Thymus (tissue), 11 donors: ENCODE measurements around the gene AHR. TPM values are rescaled to one million over a fixed set of nuclear protein-coding genes. Genes with fewer than 3 reads are reported as not detected.

Experiments
- DNase-seq, 9 donors: peaks; one replicate each; pipeline ENCODE4 v3.0.0-alpha.2; 2013; ENCODE audit warnings: low spot score in 9 of 9, low read depth in 6 of 9, missing footprints in 1 of 9
- H3K27ac ChIP-seq, 2 donors: one replicate each; pipeline ENCODE4 v1.5.1; 2013; ENCODE audit warnings: control low read depth in 1 of 2, low read depth in 1 of 2, low read length in 1 of 2, mild to moderate bottlenecking in 1 of 2, moderate library complexity in 1 of 2
- H3K27me3 ChIP-seq, 2 donors: one replicate each; pipeline ENCODE4 v1.5.1; 2013; ENCODE audit warnings: low read length in 1 of 2; ENCODE audit not compliant: control insufficient read depth in 2 of 2, insufficient read depth in 1 of 2
- H3K36me3 ChIP-seq, 2 donors: one replicate each; pipeline ENCODE4 v1.5.1; 2013; ENCODE audit warnings: low read length in 1 of 2, mild to moderate bottlenecking in 1 of 2, moderate library complexity in 1 of 2; ENCODE audit not compliant: control insufficient read depth in 2 of 2, insufficient read depth in 2 of 2
- H3K4me1 ChIP-seq, 2 donors: one replicate each; pipeline ENCODE4 v1.5.1; 2013; ENCODE audit warnings: low read length in 2 of 2; ENCODE audit not compliant: control insufficient read depth in 2 of 2, insufficient read depth in 2 of 2
- H3K4me3 ChIP-seq, 2 donors: one replicate each; pipeline ENCODE4 v1.5.1; 2013; ENCODE audit warnings: low read length in 2 of 2, control low read depth in 1 of 2, mild to moderate bottlenecking in 1 of 2
- H3K9me3 ChIP-seq, 2 donors: one replicate each; pipeline ENCODE4 v1.5.1; 2013; ENCODE audit warnings: low read length in 1 of 2, mild to moderate bottlenecking in 1 of 2; ENCODE audit not compliant: control insufficient read depth in 2 of 2, insufficient read depth in 1 of 2
- WGBS: extraction: QIAGEN DNeasy Blood & Tissue Kit; methylation state at CpG from one replicate; pipeline ENCODE4 v1.1.7; 2013; 5-methylcytosine and 5-hydroxymethylcytosine counted together
- polyA plus RNA-seq: library from polyadenylated mRNA; stranded (reverse); fragments of 200-250 nt; gene quantifications from one replicate; pipeline ENCODE4 v1.2.3, GENCODE V29; 2013
- total RNA-seq: library from RNA; stranded (reverse); fragments of 120-200 nt; gene quantifications from one replicate; pipeline ENCODE4 v1.2.4, GENCODE V29; 2013
- donor health status: healthy.

Gene AHR
- total and polyA plus RNA-seq, 2 donors = 16.8 to 41.7 TPM

DNA sequence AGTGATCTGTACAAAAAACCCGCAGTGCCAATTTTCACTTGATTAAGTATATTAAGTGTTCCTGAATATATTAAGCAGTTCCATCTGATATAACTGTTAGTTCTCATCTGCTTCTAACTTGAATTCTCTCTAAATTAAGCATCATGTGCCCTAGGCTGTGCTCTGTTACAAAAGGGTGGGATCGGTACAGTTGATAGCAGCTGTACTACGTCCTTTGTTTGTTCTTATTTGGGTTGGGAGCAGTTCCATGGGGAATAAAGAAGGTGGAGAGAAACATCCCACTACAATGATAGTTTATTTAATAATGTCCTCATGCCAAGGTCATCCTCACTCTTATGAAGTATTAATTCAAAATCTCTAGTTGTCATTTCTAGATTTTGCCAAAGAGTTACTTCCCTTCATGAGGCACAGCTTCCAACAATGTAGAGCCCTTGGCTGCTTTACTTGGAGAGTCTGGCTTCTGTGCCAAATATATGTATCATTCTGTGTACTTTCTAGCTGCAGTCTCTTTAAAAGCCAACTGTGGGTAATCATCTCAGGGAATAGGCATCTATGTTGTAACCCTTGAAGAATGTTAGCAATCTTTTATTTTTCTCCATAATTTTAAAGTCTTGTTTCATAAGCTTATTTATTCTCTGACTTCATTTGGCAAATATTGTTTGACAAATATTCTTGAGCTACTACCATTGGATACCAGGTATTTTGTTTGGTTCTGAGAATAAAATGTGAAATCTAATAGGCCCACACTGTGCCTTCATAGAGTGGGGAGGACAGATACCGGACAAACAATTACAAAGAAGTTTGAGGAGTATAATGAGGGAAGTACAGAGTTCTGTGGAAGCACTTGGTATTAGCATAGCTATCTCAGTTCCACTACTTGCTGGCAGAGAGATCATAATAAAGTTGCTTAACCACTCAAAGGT lies 22.4 kb upstream of the AHR start:
- DNase-seq = no peak
- Histone ChIP-seq H3K36me3 (no peaks in the 10 kb centered on the region), H3K4me1 (no peaks in the 10 kb centered on the region), H3K4me3 (no peak overlapping the region), H3K9me3 (peaks cover 0 to 5% of the 10 kb centered on the region in 2 donors), H3K27ac (no peak overlapping the region), H3K27me3 (no peaks in the 10 kb centered on the region)
- 92% methylated on average over 4 of the region's 4 CpGs for WGBS

- WGBS = 95% methylated on average over 4 of the region's 4 CpGs
- DNase-seq = no peak
- H3K9me3 ChIP-seq = no peaks in the 10 kb centered on the region
- no peaks in the 10 kb centered on the region for H3K4me1 ChIP-seq
- H3K27ac ChIP-seq = no peak overlapping the region
- no peaks in the 10 kb centered on the region for H3K36me3 ChIP-seq
- no peak overlapping the region for H3K4me3 ChIP-seq
- no peaks in the 10 kb centered on the region for H3K27me3 ChIP-seq
These were observed 19.4 kb upstream of the AHR start for GRCh38 chr7:17279061-17279460.

GRCh38 chr7:17289074-17289645 lies 9.3 kb upstream of the AHR start:
- no peak for DNase-seq
- Histone ChIP-seq H3K27me3 (no peaks in the 10 kb centered on the region), H3K36me3 (no peaks in the 10 kb centered on the region), H3K27ac (no peak overlapping the region), H3K4me1 (no peaks in the 10 kb centered on the region), H3K9me3 (no peaks in the 10 kb centered on the region), H3K4me3 (no peak overlapping the region)

DNA sequence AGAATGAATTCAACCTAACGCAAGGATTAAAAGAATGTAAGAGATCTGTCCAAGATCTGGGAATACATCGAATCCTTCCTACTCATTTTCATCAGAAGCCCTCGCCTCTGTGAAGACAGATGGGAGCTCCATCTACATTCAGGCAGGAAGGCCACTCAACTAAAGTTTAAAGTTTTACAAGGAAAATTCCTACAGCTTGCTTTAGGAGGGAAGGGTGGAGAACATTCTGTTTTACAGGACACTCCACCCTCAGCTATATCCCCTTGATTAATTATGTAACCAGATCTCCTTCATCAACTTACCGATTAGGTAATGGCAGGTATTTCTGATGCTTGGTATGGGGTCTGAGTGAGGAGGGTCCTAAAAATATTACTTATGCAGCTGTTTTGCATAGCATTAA lies 5.6 kb upstream of the AHR start:
- Histone ChIP-seq H3K27ac (no peak overlapping the region), H3K27me3 (no peaks in the 10 kb centered on the region), H3K4me1 (peaks cover 0 to 6% of the 10 kb centered on the region in 2 donors), H3K9me3 (no peaks in the 10 kb centered on the region), H3K4me3 (no peak overlapping the region), H3K36me3 (no peaks in the 10 kb centered on the region)
- DNase-seq = no peak
- 98% methylated on average over 4 of the region's 4 CpGs for WGBS

DNA sequence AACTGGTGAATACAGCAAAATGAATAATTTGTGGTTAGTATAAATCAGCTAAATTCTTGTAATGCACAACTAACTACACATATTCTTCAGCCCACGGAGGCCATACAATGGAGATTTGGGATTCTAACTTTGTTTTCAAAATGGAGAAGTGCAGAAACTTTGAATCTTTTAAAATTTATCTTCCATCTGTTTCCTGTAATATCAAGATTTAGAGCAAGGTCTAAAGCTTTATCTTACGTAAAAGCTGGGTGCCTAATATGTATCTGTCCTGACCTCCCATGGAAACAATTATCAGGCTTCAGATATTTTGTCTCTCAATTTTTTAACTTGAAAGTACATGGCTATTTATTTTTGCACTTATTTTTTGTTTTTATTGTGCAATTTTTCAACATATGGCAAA lies 5.0 kb upstream of the AHR start:
- peaks cover 0 to 6% of the 10 kb centered on the region in 2 donors for H3K4me1 ChIP-seq
- H3K9me3 ChIP-seq = no peaks in the 10 kb centered on the region
- no peak overlapping the region for H3K27ac ChIP-seq
- 65% methylated on average over 2 of the region's 2 CpGs for WGBS
- no peaks in the 10 kb centered on the region for H3K36me3 ChIP-seq
- DNase-seq = no peak
- H3K27me3 ChIP-seq = no peaks in the 10 kb centered on the region
- H3K4me3 ChIP-seq = no peak overlapping the region

- 10% methylated on average over 2 of the region's 2 CpGs for WGBS
- H3K4me3 ChIP-seq = no peak overlapping the region
These were observed 1.2 kb upstream of the AHR start for GRCh38 chr7:17297243-17297642.

DNA sequence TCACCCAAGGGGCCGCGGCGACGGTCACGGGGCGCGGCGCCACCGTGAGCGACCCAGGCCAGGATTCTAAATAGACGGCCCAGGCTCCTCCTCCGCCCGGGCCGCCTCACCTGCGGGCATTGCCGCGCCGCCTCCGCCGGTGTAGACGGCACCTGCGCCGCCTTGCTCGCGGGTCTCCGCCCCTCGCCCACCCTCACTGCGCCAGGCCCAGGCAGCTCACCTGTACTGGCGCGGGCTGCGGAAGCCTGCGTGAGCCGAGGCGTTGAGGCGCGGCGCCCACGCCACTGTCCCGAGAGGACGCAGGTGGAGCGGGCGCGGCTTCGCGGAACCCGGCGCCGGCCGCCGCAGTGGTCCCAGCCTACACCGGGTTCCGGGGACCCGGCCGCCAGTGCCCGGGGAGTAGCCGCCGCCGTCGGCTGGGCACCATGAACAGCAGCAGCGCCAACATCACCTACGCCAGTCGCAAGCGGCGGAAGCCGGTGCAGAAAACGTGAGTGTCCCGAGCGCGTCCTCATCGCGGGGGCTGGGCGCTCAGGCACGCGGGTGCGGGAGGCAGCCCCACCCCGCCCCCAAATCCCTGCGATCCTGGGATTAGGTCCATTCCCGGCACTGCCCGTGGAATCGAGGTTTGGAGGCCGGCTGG lies 509 bp downstream of the AHR start:
- under 1% methylated on average over 81 of the region's 81 CpGs for WGBS
- DNase-seq = peak in 7 of 9 donors; percentile 27 to 66 (median 37)
- Histone ChIP-seq H3K4me3 (peak overlapping the region; percentile 72 to 81), H3K36me3 (no peaks in the 10 kb centered on the region), H3K27me3 (peaks cover 0 to 4% of the 10 kb centered on the region in 2 donors), H3K4me1 (peaks cover 0 to 13% of the 10 kb centered on the region in 2 donors), H3K9me3 (no peaks in the 10 kb centered on the region), H3K27ac (peak overlapping the region; percentile 82 to 95)

More at GRCh38 chr7:17297243-17297642, 1.2 kb upstream of the AHR start:
- Histone ChIP-seq H3K4me1 (peaks cover 0 to 13% of the 10 kb centered on the region in 2 donors), H3K36me3 (no peaks in the 10 kb centered on the region), H3K27ac (no peak overlapping the region), H3K27me3 (peaks cover 0 to 4% of the 10 kb centered on the region in 2 donors), H3K9me3 (no peaks in the 10 kb centered on the region)
- DNase-seq = no peak

- H3K4me3 ChIP-seq = peak overlapping the region; percentile 72 to 81
- H3K27me3 ChIP-seq = peaks cover 0 to 4% of the 10 kb centered on the region in 2 donors
- H3K9me3 ChIP-seq = no peaks in the 10 kb centered on the region
- peak overlapping the region; percentile 62 to 95 for H3K27ac ChIP-seq
- WGBS = under 1% methylated on average over 13 of the region's 13 CpGs
- H3K36me3 ChIP-seq = no peaks in the 10 kb centered on the region
- peaks cover 0 to 13% of the 10 kb centered on the region in 2 donors for H3K4me1 ChIP-seq
- peak in 6 of 9 donors; percentile 13 to 63 (median 34) for DNase-seq
These were observed 1.1 kb downstream of the AHR start for GRCh38 chr7:17299483-17299991.

- Histone ChIP-seq H3K27me3 (peaks cover 0 to 4% of the 10 kb centered on the region in 2 donors), H3K27ac (peak overlapping the region; percentile 62 to 95), H3K4me3 (peak overlapping the region; percentile 72 to 81), H3K4me1 (peaks cover 0 to 13% of the 10 kb centered on the region in 2 donors), H3K9me3 (no peaks in the 10 kb centered on the region), H3K36me3 (no peaks in the 10 kb centered on the region)
- WGBS = 4% methylated on average over 5 of the region's 5 CpGs
- DNase-seq = no peak
These were observed 1.6 kb downstream of the AHR start for GRCh38 chr7:17300012-17300411.
